ENCODE results near the gene DCAF7.

DCAF7 gene

GRCh38 chr17:63568563-63568962 lies 18.3 kb downstream of the DCAF7 start:
- no peak overlapping the region for H3K4me3 ChIP-seq (ENCODE audit: low read depth, low read length)
- TF ChIP-seq CTCF (IDR thresholded peaks at IDR 0.05; ENCODE audit: control insufficient read depth, extremely low read depth, insufficient read depth), result no peak
- no peak for DNase-seq (ENCODE audit: low read depth)

- no peak for DNase-seq (ENCODE audit: low read depth)
- no peak for TF ChIP-seq CTCF (IDR thresholded peaks at IDR 0.05; ENCODE audit: control insufficient read depth, extremely low read depth, insufficient read depth)
- H3K4me3 ChIP-seq (ENCODE audit: low read depth, low read length), result no peak overlapping the region
Measured at GRCh38 chr17:63571632-63572310, 21.5 kb downstream of the DCAF7 start.

DNA sequence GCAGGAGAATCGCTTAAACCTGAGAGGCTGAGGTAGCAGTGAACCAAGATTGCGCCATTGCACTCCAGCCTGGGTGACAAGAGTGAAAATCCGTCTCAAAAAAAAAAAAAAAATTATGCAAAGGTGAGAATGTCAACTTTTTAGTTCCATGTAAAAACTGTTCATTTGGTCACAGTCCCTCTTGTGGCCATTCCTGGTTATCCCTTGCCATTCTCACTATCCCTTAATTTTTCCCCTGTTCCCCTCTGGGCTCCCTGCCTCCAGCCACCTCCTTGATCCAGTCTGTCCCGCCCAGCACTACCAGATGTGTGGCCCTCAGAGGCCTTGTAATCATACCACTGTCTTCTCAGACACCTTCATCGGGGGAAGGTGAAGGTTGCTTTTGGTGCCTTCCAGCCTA lies 23.4 kb downstream of the DCAF7 start:
- peak; percentile 51 for TF ChIP-seq CTCF (IDR thresholded peaks at IDR 0.05; ENCODE audit: control insufficient read depth, extremely low read depth, insufficient read depth)
- DNase-seq (ENCODE audit: low read depth), result no peak
- no peak overlapping the region for H3K4me3 ChIP-seq (ENCODE audit: low read depth, low read length)

DNA sequence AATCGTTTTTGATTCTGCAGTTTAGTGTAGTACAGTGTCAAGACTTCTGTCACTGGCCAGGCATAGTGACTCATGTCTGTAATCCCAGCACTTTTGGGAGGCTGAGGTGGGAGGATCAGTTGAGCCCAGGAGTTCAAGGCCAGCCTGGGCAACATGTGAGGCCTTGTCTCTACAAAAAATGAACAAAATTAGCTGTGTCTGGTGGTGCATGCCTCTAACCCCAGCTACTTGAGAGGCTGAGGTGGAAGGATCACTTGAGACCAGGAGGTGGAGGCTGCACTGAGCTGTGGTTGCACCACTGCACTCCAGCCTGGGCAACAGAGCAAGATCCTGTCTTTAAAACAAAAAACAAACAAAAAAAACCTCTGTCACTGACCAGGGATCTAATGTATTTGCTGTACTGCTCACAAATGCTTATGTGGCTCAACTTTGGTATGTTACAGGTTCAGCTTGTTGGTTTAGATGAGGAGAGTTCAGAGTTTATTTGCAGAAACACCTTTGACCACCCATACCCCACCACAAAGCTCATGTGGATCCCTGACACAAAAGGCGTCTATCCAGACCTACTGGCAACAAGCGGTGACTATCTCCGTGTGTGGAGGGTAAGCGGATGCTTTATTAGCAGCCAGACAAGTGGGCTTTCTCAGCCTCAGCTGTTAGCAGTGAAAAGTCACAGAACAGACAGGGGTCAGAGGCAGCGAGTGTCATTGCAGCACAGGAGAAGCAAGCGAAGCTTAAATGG lies 27.9 kb downstream of the DCAF7 start:
- no peak overlapping the region for H3K4me3 ChIP-seq (ENCODE audit: low read depth, low read length)
- TF ChIP-seq CTCF (IDR thresholded peaks at IDR 0.05; ENCODE audit: control insufficient read depth, extremely low read depth, insufficient read depth), result no peak
- DNase-seq (ENCODE audit: low read depth), result no peak

GRCh38 chr17:63578769-63579111 lies 28.5 kb downstream of the DCAF7 start:
- no peak for DNase-seq (ENCODE audit: low read depth)
- H3K4me3 ChIP-seq (ENCODE audit: low read depth, low read length), result no peak overlapping the region
- TF ChIP-seq CTCF (IDR thresholded peaks at IDR 0.05; ENCODE audit: control insufficient read depth, extremely low read depth, insufficient read depth), result no peak

- no peak for TF ChIP-seq CTCF (IDR thresholded peaks at IDR 0.05; ENCODE audit: control insufficient read depth, extremely low read depth, insufficient read depth)
- no peak overlapping the region for H3K4me3 ChIP-seq (ENCODE audit: low read depth, low read length)
- no peak for DNase-seq (ENCODE audit: low read depth)
Measured at GRCh38 chr17:63579633-63580032, 29.4 kb downstream of the DCAF7 start.
